SK-N-SH (cell line): ENCODE data around the gene ELOA. TPM values are rescaled to one million over a fixed set of nuclear protein-coding genes. Genes with fewer than 3 reads are reported as not detected.

Experiments
- CTCF ChIA-PET: fragments of 300-600, 350-600 bp; formaldehyde crosslinking; extraction: SDS; loops from one replicate; lab custom pipeline; 2021; lab: Yijun Ruan, JAX
- POLR2A ChIA-PET: fragments of 350-600 bp; sonication (Branson Sonifier 250); formaldehyde crosslinking; extraction: SDS; loops from one replicate; lab custom pipeline; 2020; ENCODE audit warnings: antibody characterized with exemption, inconsistent platforms; lab: Yijun Ruan, JAX
- DNase-seq: peaks from one replicate; pipeline ENCODE4 v3.0.0; 2012
- H2AFZ ChIP-seq: fragments of 200-600 bp; sonication (generic); 2 replicates; pipeline ENCODE4 v1.8.1; 2016; ENCODE audit warnings: antibody characterized with exemption, mild to moderate bottlenecking, low read depth
- H3F3A ChIP-seq: fragments of 200-600 bp; sonication (generic); replicated peaks from 2 replicates; pipeline ENCODE3; 2016; ENCODE audit warnings: antibody characterized with exemption, mild to moderate bottlenecking; ENCODE audit not compliant: insufficient read depth
- H3K27ac ChIP-seq, 2 experiments: fragments of 200-500 bp in 1 of 2; fragments of 200-600 bp in 1 of 2; sonication (Bioruptor generic) in 1 of 2; sonication (generic), shearing (Covaris generic) in 1 of 2; 2 replicates each; pipeline versions ENCODE4 v1.5.1 to v1.6.1; 2014 to 2016; ENCODE audit warnings: low read depth in 2 of 2, inconsistent platforms in 1 of 2, low read length in 1 of 2, mild to moderate bottlenecking in 1 of 2, mixed read lengths in 1 of 2
- H3K27me3 ChIP-seq: fragments of 200-600 bp; sonication (generic), shearing (Covaris generic); 2 replicates; pipeline ENCODE4 v1.6.1; 2016; ENCODE audit warnings: mixed run types; ENCODE audit not compliant: insufficient read depth
- H3K36me3 ChIP-seq, 2 experiments: fragments of 200-500 bp in 1 of 2; fragments of 200-600 bp in 1 of 2; sonication (Bioruptor generic) in 1 of 2; sonication (generic) in 1 of 2; replicated peaks in 1 of 2; 2 replicates each; pipeline versions ENCODE3 to v1.5.1; 2014 to 2016; ENCODE audit warnings: low read length in 1 of 2, mild to moderate bottlenecking in 1 of 2; ENCODE audit not compliant: insufficient read depth in 2 of 2, control insufficient read depth in 1 of 2
- H3K4me1 ChIP-seq, 2 experiments: fragments of 200-500 bp in 1 of 2; fragments of 200-600 bp in 1 of 2; sonication (Bioruptor generic) in 1 of 2; sonication (generic), shearing (Covaris generic) in 1 of 2; 2 replicates each; pipeline versions ENCODE4 v1.5.1 to v1.6.1; 2014 to 2016; ENCODE audit warnings: low read depth in 1 of 2, low read length in 1 of 2, mixed run types in 1 of 2; ENCODE audit not compliant: insufficient read depth in 2 of 2, control insufficient read depth in 1 of 2
- H3K4me2 ChIP-seq: fragments of 200-600 bp; sonication (generic), shearing (Covaris generic); 2 replicates; pipeline ENCODE4 v1.6.1; 2017; ENCODE audit warnings: mixed run types
- H3K4me3 ChIP-seq, 2 experiments: fragments of 200-500 bp in 1 of 2; fragments of 200-600 bp in 1 of 2; sonication (Bioruptor generic) in 1 of 2; sonication (generic), shearing (Covaris generic) in 1 of 2; 2 replicates each; pipeline versions ENCODE4 v1.5.1 to v1.8.1; 2014 to 2016; ENCODE audit warnings: low read depth in 2 of 2, inconsistent platforms in 1 of 2, low read length in 1 of 2, mild to moderate bottlenecking in 1 of 2, mixed read lengths in 1 of 2, moderate library complexity in 1 of 2
- H3K79me2 ChIP-seq: fragments of 200-600 bp; sonication (generic); 2 replicates; pipeline ENCODE4 v1.8.1; 2017; ENCODE audit warnings: mild to moderate bottlenecking; ENCODE audit not compliant: insufficient read depth
- H3K9ac ChIP-seq: fragments of 200-600 bp; sonication (generic); 2 replicates; pipeline ENCODE4 v1.6.1; 2017; ENCODE audit warnings: mixed run types
- H3K9me2 ChIP-seq: fragments of 200-600 bp; sonication (generic); 2 replicates; pipeline ENCODE4 v1.6.1; 2017; ENCODE audit warnings: mixed run types
- H3K9me3 ChIP-seq: fragments of 200-600 bp; sonication (generic); 2 replicates; pipeline ENCODE4 v1.6.1; 2017; ENCODE audit warnings: mixed run types, mild to moderate bottlenecking, moderate library complexity
- H4K20me1 ChIP-seq: fragments of 200-600 bp; sonication (generic); 2 replicates; pipeline ENCODE4 v1.6.1; 2017; ENCODE audit warnings: mild to moderate bottlenecking, mixed run types; ENCODE audit not compliant: insufficient read depth
- CHD2 ChIP-seq: fragments of 150-350 bp; IDR thresholded peaks from 2 replicates; pipeline ENCODE4 v1.6.1; 2018; ENCODE audit warnings: low read length; ENCODE audit not compliant: partially characterized antibody
- ELF1 ChIP-seq: IDR thresholded peaks from 2 replicates; pipeline ENCODE4 v1.4.0; 2012
- FOSL2 ChIP-seq: IDR thresholded peaks from 2 replicates; pipeline ENCODE4 v1.4.0; 2012; ENCODE audit warnings: low read depth, mild to moderate bottlenecking, moderate library complexity, borderline replicate concordance
- FOXJ3 ChIP-seq: sonication (generic); formaldehyde crosslinking; IDR thresholded peaks from 2 replicates; pipeline ENCODE4 v1.5.1; 2020; ENCODE audit warnings: mild to moderate bottlenecking, missing genetic modification reagents
- GATA2 ChIP-seq: sonication (generic); formaldehyde crosslinking; IDR thresholded peaks from 2 replicates; pipeline ENCODE4 v1.5.0; 2020; ENCODE audit warnings: mild to moderate bottlenecking, missing genetic modification reagents
- MXI1 ChIP-seq: IDR thresholded peaks from 2 replicates; pipeline ENCODE4 v1.6.1; 2012; ENCODE audit warnings: mild to moderate bottlenecking, low read depth, low read length, improper control_type of control experiment
- NFIC ChIP-seq: IDR thresholded peaks from 2 replicates; pipeline ENCODE4 v1.4.0; 2012; ENCODE audit warnings: borderline replicate concordance
- POLR2AphosphoS5 ChIP-seq: IDR thresholded peaks from 2 replicates; pipeline ENCODE4 v1.6.1; 2012; ENCODE audit warnings: low read depth, low read length
- RAD21 ChIP-seq: IDR thresholded peaks from 2 replicates; pipeline ENCODE4 v1.6.1; 2012; ENCODE audit warnings: mild to moderate bottlenecking, low read length
- RFX5 ChIP-seq: IDR thresholded peaks from 2 replicates; pipeline ENCODE4 v1.6.1; 2012; ENCODE audit warnings: mild to moderate bottlenecking, improper control_type of control experiment, low read length
- SMC3 ChIP-seq: IDR thresholded peaks from 2 replicates; pipeline ENCODE4 v1.6.1; 2012; ENCODE audit warnings: low read depth, low read length, improper control_type of control experiment
- TAF1 ChIP-seq: IDR thresholded peaks from 2 replicates; pipeline ENCODE4 v1.6.1; 2012; ENCODE audit warnings: low read depth, mild to moderate bottlenecking, low read length, moderate library complexity, borderline replicate concordance
- TCF12 ChIP-seq: IDR thresholded peaks from 2 replicates; pipeline ENCODE4 v1.4.0; 2012
- TEAD4 ChIP-seq: IDR thresholded peaks from 2 replicates; pipeline ENCODE4 v1.4.0; 2012; ENCODE audit warnings: mild to moderate bottlenecking, borderline replicate concordance; ENCODE audit not compliant: insufficient read depth
- YY1 ChIP-seq: IDR thresholded peaks from 2 replicates; pipeline ENCODE4 v1.4.0; 2012; ENCODE audit warnings: low read depth, mild to moderate bottlenecking
- WGBS: methylation state at CpG from one replicate; pipeline ENCODE4 v1.1.6; 2017; ENCODE audit warnings: low lambda C conversion rate; 5-methylcytosine and 5-hydroxymethylcytosine counted together
- polyA plus RNA-seq, 3 experiments: library from polyadenylated mRNA; depleted of rRNA; stranded (reverse); fragments of >200 nt; gene quantifications; 2 replicates each; pipeline ENCODE4 v1.2.3, GENCODE V29; 2012
- TF ChIP-seq, protein P1 (sequence below): IDR thresholded peaks from 2 replicates; pipeline ENCODE4 v1.4.0; 2012; ENCODE audit warnings: low read depth, borderline replicate concordance
- TF ChIP-seq, protein P2 (sequence below): fragments of 200-600 bp; sonication (generic); IDR thresholded peaks from 2 replicates; pipeline ENCODE4 v1.6.1; 2017; ENCODE audit warnings: antibody characterized with exemption, mild to moderate bottlenecking, moderate library complexity
- TF ChIP-seq, protein P3 (sequence below): IDR thresholded peaks from 2 replicates; pipeline ENCODE4 v1.4.0; 2012; ENCODE audit warnings: low read depth
- TF ChIP-seq, protein P4 (sequence below): fragments of 150-350 bp; IDR thresholded peaks from 2 replicates; pipeline ENCODE4 v1.6.1; 2017; ENCODE audit warnings: antibody characterized with exemption, low read length, low read depth, borderline replicate concordance
- TF ChIP-seq, protein P5 (sequence below): IDR thresholded peaks from 2 replicates; pipeline ENCODE4 v1.4.0; 2012; ENCODE audit warnings: low read depth, borderline replicate concordance

Gene ELOA
- polyA plus RNA-seq, 1 of the 3 experiments (the other 2 are of a cell fraction), result 14.5 TPM

DNA sequence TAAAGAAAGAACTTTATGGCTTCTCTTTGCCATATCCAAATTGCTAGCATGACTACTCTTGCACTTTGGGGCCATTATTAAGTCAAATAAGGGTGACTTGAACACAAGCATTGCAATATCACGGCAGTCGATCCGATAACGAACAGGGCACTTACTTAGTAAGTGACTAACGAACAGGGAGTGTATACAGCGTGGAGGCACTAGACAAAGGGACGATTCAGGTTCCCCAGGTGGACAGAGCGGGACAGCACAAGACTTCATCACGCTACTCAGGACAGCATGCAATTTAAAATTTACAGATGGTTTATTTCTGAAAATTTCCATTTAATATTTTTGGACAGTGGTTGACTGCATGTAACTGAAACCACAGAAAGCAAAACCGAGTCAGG lies 29.6 kb downstream of the ELOA start:
- peaks cover 6 to 11% of the 10 kb centered on the region in 2 experiments; a peak in 2 of 4 replicates for H3K4me1 ChIP-seq
- H3K27ac ChIP-seq, result no peak overlapping the region
- no peaks in the 10 kb centered on the region for H3K9me2 ChIP-seq
- peaks cover 0 to under 1% of the 10 kb centered on the region in 2 experiments for H3K36me3 ChIP-seq
- H2AFZ ChIP-seq, result no peak overlapping the region
- no peak for DNase-seq
- CTCF ChIA-PET, result interaction anchor here (1.0 to 2.0 kb wide), 2 partner anchors 144 to 191 kb away, joined by 4 read pairs; no protein-coding TSS in a partner anchor
- TF ChIP-seq SMC3 (no peak), NFIC (no peak), TEAD4 (no peak), POLR2AphosphoS5 (no peak), ELF1 (no peak), TAF1 (no peak)
- TF ChIP-seq, protein P1, sequence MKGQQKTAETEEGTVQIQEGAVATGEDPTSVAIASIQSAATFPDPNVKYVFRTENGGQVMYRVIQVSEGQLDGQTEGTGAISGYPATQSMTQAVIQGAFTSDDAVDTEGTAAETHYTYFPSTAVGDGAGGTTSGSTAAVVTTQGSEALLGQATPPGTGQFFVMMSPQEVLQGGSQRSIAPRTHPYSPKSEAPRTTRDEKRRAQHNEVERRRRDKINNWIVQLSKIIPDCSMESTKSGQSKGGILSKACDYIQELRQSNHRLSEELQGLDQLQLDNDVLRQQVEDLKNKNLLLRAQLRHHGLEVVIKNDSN, result no peak
- no peaks in the 10 kb centered on the region for H3K27me3 ChIP-seq
- no peaks in the 10 kb centered on the region for H3K9me3 ChIP-seq
- peaks cover 7% of the 10 kb centered on the region for H3F3A ChIP-seq
- POLR2A ChIA-PET, result no interaction called here
- no peaks in the 10 kb centered on the region for H4K20me1 ChIP-seq
- H3K4me2 ChIP-seq, result no peak overlapping the region
- WGBS, result 81% methylated on average over 10 of the region's 10 CpGs
- no peak overlapping the region for H3K4me3 ChIP-seq
- H3K9ac ChIP-seq, result no peak overlapping the region
- peaks cover 27% of the 10 kb centered on the region; the same call in 1 of the 2 replicates for H3K79me2 ChIP-seq

DNA sequence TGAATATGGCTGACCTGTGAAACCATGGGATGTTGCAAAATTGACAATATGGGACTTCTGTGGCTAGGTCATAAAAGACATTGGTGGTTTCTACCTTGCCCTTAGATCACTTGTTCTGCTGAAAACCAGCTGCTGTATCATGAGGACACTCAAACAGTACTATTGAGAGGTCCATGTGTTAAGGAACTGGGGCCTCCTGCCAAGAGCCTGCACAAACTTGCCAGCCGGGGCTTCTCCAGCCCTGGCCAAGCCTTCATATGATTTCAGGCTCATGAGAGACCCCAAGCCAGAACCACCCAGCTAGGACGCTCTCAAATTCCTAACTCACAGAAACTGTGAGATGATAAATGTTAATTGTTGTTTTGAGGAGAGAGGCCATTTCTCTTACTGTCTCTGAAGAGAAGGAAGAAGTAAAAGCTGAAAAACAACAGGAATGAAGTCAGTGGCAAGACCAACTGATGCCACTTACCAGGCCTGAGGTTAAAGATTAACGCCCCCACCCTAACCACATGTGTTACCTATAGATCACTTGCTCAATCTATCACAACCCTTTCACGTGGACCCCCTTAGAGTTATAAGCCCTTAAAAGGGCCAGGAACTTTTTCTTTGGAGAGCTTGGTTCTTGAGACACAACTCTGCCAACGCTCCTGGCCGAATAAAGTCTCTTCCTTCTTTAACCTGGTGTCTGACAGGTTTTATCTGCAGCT lies 31.1 kb downstream of the ELOA start:
- 80% methylated on average over 6 of the region's 6 CpGs for WGBS
- CTCF ChIA-PET, result interaction anchor here (0.9 to 2.0 kb wide), 6 partner anchors 9 to 190 kb away, joined by 3 to 4 read pairs (median 4); no protein-coding TSS in a partner anchor

More for the DNA sequence above, 31.1 kb downstream of the ELOA start:
- peaks cover 5% of the 10 kb centered on the region for H4K20me1 ChIP-seq
- H3K4me3 ChIP-seq, result no peak overlapping the region
- peaks cover 9 to 17% of the 10 kb centered on the region in 2 experiments; a peak in 3 of 4 replicates for H3K4me1 ChIP-seq
- no peaks in the 10 kb centered on the region for H3K9me3 ChIP-seq
- no peak for DNase-seq
- H3K9ac ChIP-seq, result no peak overlapping the region
- H2AFZ ChIP-seq, result no peak overlapping the region
- peaks cover 12% of the 10 kb centered on the region for H3F3A ChIP-seq
- POLR2A ChIA-PET, result interaction anchor here (1.5 kb wide), 1 partner anchor 26 kb away, joined by 4 read pairs; the partner anchor contains the start of gene GALE
- no peak overlapping the region for H3K27ac ChIP-seq
- no peak overlapping the region for H3K4me2 ChIP-seq
- no peaks in the 10 kb centered on the region for H3K27me3 ChIP-seq
- no peaks in the 10 kb centered on the region for H3K36me3 ChIP-seq
- H3K9me2 ChIP-seq, result no peaks in the 10 kb centered on the region
- TF ChIP-seq TAF1, result no peak
- TF ChIP-seq GATA2, result no peak
- no peak for TF ChIP-seq YY1
- no peak for TF ChIP-seq CHD2
- TF ChIP-seq, protein P2, sequence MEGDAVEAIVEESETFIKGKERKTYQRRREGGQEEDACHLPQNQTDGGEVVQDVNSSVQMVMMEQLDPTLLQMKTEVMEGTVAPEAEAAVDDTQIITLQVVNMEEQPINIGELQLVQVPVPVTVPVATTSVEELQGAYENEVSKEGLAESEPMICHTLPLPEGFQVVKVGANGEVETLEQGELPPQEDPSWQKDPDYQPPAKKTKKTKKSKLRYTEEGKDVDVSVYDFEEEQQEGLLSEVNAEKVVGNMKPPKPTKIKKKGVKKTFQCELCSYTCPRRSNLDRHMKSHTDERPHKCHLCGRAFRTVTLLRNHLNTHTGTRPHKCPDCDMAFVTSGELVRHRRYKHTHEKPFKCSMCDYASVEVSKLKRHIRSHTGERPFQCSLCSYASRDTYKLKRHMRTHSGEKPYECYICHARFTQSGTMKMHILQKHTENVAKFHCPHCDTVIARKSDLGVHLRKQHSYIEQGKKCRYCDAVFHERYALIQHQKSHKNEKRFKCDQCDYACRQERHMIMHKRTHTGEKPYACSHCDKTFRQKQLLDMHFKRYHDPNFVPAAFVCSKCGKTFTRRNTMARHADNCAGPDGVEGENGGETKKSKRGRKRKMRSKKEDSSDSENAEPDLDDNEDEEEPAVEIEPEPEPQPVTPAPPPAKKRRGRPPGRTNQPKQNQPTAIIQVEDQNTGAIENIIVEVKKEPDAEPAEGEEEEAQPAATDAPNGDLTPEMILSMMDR, result no peak
- TF ChIP-seq MXI1, result no peak
- TF ChIP-seq FOSL2, result no peak
- TF ChIP-seq RAD21, result no peak
- no peak for TF ChIP-seq RFX5
- TF ChIP-seq TCF12, result no peak
- TF ChIP-seq, protein P3, sequence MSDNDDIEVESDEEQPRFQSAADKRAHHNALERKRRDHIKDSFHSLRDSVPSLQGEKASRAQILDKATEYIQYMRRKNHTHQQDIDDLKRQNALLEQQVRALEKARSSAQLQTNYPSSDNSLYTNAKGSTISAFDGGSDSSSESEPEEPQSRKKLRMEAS, result no peak
- TF ChIP-seq ELF1, result no peak
- TF ChIP-seq, protein P4, sequence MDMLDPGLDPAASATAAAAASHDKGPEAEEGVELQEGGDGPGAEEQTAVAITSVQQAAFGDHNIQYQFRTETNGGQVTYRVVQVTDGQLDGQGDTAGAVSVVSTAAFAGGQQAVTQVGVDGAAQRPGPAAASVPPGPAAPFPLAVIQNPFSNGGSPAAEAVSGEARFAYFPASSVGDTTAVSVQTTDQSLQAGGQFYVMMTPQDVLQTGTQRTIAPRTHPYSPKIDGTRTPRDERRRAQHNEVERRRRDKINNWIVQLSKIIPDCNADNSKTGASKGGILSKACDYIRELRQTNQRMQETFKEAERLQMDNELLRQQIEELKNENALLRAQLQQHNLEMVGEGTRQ, result no peak
- TF ChIP-seq FOXJ3 (CRISPR knock-in tag), result no peak
- TF ChIP-seq, protein P1, result no peak
- no peak for TF ChIP-seq POLR2AphosphoS5
- TF ChIP-seq, protein P5, sequence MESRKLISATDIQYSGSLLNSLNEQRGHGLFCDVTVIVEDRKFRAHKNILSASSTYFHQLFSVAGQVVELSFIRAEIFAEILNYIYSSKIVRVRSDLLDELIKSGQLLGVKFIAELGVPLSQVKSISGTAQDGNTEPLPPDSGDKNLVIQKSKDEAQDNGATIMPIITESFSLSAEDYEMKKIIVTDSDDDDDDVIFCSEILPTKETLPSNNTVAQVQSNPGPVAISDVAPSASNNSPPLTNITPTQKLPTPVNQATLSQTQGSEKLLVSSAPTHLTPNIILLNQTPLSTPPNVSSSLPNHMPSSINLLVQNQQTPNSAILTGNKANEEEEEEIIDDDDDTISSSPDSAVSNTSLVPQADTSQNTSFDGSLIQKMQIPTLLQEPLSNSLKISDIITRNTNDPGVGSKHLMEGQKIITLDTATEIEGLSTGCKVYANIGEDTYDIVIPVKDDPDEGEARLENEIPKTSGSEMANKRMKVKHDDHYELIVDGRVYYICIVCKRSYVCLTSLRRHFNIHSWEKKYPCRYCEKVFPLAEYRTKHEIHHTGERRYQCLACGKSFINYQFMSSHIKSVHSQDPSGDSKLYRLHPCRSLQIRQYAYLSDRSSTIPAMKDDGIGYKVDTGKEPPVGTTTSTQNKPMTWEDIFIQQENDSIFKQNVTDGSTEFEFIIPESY, result no peak
- H3K79me2 ChIP-seq, result peaks cover 38% of the 10 kb centered on the region
